GM19324 (cell line): ENCODE results near the gene COA3.
"Not testable (repeated sequence)": the region's sequence is repeated elsewhere in the genome, so short reads cannot be mapped to it uniquely, and the experiment has no call there.

Source experiments
- ATAC-seq: cut with Tn5 transposase; IDR thresholded peaks from one replicate; pipeline ENCODE4 v1.9.1; 2021; ENCODE audit warnings: mild to moderate bottlenecking, moderate library complexity; ENCODE audit not compliant: unreplicated experiment, low FRiP score

Gene COA3

DNA sequence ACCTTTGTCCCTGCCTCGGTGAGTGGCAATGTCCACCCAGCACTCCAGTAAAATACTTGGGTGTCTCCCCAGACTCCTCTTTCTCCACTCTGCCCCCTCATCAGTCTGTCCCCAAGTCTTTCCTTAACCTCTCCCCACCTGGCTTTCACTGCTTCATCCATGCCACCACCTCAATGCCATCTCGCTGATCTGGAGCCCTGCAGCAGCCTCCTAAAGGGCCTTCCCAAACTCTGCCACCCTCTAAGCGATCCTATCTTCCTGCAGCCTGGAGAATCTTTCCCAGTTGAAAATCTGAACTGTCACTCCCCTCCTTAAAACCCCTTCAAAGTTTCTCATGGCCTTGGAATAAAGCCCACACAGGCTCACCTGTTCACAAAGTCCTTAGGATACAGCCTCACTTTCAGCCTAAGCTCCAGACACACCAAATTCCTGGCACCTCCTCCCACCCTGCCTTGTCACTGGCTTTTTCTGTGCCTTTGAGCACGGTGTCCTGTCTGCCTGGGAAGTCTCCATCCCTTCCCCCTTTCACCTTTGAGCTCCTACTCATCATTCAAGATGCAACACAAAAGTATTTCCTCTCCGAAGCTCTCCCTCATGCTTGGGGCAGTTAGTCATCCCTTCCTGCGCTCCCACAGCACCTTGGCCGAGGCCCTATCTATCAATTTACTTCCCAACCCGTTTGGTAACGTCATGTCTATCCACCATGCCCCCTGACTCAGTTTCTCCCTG, 15.3 kb downstream of the COA3 start:
- ATAC-seq, result no peak

GRCh38 chr17:42782166-42783061, 16.1 kb downstream of the COA3 start:
- ATAC-seq, result no peak

DNA sequence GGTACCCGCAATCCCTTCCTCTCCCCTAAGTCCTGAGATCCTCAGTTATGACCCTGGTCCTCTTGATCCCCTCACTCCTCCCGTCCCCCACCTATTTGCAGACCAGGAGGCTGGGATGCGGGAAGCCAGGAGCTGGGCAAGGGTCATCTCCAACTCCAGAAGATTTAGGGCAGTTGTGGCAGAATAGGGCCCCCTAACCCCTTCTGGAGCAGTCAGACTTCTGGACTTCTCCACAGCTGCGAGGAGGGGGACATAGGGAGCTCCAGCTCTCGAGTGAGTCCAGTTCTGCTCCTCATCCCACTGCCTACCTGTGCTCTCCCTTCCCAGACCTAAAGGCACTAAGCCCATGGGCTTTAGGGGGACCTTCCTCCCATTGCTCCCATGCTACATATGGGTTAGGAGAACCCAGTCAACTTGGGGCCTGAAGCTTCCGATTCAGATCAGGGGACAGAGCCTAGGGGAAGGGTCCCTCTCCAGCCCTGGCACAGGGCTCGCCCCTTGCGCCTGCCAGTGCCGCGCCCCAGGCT, 16.8 kb downstream of the COA3 start:
- no peak for ATAC-seq

GRCh38 chr17:42780851-42781638, 17.5 kb downstream of the COA3 start:
- ATAC-seq, result no peak

GRCh38 chr17:42779936-42780850, 18.3 kb downstream of the COA3 start, which contains the start of gene WNK4:
Gene WNK4 (plus strand): TSS chr17:42780610. CDS start chr17:42780699, 89 bp downstream.
- no peak for ATAC-seq

DNA sequence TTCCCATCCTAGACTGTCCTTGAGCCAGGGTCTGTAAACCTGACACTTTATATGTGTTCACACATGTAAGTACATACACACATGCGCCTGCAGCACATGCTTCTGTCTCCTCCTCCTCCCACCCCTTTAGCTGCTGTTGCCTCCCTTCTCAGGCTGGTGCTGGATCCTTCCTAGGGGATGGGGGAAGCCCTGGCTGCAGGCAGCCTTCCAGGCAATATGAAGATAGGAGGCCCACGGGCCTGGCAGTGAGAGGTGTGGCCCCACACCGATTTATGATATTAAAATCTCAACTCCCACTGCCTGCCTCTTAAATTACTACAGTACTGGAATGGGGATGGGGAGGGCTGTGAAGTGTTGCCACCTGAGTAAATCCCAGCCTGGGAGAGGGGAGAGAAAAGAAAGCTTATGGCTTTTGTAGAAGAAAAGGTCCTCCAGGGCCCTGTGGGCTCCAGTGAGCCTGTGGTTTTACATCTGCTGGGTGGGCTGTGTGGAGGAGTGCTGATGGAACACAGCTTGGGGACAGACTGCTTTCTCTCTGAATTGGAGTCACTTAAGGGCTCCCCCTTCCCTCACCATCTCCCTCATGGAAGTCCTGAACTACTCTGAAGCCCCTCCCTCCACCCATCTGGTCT, 19.1 kb downstream of the COA3 start:
- ATAC-seq, result no peak

GRCh38 chr17:42778570-42778969, 19.9 kb downstream of the COA3 start:
- ATAC-seq, result no peak

DNA sequence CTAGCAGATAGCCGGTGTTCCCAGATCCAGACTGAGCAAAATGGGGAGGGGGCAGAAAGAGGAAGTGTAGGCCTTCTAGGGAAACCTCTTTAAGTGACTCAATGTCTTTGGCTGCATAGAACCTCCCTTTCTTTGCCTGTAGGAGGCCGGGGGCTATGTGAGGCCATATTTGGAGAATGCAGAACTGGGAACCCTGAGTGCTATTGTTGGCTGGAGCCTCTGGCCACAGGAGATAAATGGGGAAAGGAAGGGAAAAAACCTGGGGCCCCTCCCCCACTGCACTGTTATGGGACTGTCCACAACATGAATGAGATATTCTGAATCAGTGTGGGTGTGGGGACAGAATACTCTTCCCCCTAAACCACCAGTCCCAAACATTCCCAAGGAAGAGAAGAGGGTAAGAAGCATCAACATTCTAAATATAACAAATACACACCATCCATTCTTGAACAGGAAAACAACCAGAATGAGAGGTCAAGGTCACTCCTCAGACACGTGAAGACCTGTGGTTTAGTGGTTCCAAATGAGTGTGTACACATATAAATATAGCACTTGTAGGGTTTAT, 22.9 kb downstream of the COA3 start:
- ATAC-seq, result no peak

- ATAC-seq, result no peak
Observed at GRCh38 chr17:42774066-42774745, 24.3 kb downstream of the COA3 start.

GRCh38 chr17:42773290-42774035, 25.0 kb downstream of the COA3 start, which contains the start of gene VPS25:
Gene VPS25 (plus strand): TSS chr17:42773449. CDS start chr17:42773476, 27 bp downstream.
- no peak for ATAC-seq

GRCh38 chr17:42772945-42773289, 25.6 kb downstream of the COA3 start:
- ATAC-seq, result no peak

- not testable (repeated sequence) for ATAC-seq
Observed at GRCh38 chr17:42769964-42770363, 28.5 kb downstream of the COA3 start.

DNA sequence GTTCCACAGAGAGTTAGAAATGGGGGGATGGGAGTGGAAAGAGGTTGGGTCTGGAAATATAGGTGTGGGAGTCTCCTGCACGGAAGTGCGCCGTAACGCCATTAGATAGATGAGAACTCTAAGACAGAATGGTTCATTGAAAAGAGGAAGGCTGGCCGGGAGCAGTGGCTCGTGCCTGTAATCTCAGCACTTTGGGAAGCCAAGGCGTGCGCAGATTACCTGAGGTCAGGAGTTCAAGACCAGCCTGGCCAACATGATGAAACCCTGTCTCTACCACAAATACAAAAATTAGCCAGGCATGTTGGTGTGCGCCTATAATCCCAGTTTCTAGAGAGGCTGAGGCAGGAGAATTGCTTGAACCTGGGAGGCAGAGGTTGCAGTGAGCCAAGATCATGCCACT, 30.5 kb downstream of the COA3 start:
- not testable (repeated sequence) for ATAC-seq

- no peak for ATAC-seq
Observed at GRCh38 chr17:42767512-42767911, 31.0 kb downstream of the COA3 start.

DNA sequence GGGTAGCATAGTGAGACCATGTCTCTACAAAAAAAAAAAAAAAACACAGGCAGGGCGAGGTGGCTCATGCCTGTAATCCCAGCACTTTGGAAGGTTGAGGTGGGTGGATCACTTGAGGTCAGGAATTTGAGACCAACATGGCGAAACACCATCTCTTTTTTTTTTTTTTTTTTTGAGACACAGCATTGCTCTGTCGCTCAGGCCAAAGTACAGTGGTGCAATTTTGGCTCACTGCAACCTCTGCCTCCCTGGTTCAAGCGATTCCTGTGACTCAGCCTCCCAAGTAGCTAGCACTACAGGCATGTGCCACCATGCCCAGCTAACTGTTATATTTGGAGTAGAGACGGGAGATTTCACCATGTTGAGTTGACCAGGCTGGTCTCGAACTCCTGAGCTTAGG, 32.4 kb downstream of the COA3 start:
- no peak for ATAC-seq

GRCh38 chr17:42761638-42762037, 36.9 kb downstream of the COA3 start:
- ATAC-seq, result no peak
